ENCODE measurements around the gene TXNRD1.

The TXNRD1 gene

GRCh38 chr12:104201238-104202001 lies 14.2 kb upstream of the TXNRD1 start:
- no peaks in the 10 kb centered on the region for H3K4me1 ChIP-seq (ENCODE audit: insufficient read depth, poor library complexity, severe bottlenecking)
- DNase-seq (ENCODE audit: low spot score) (no peak), ATAC-seq (ENCODE audit: low read depth) (peak; percentile 63; the same call in 2 of the 3 replicates)
- no peak overlapping the region for H3K4me3 ChIP-seq (ENCODE audit: severe bottlenecking)
- TF ChIP-seq, protein P1, sequence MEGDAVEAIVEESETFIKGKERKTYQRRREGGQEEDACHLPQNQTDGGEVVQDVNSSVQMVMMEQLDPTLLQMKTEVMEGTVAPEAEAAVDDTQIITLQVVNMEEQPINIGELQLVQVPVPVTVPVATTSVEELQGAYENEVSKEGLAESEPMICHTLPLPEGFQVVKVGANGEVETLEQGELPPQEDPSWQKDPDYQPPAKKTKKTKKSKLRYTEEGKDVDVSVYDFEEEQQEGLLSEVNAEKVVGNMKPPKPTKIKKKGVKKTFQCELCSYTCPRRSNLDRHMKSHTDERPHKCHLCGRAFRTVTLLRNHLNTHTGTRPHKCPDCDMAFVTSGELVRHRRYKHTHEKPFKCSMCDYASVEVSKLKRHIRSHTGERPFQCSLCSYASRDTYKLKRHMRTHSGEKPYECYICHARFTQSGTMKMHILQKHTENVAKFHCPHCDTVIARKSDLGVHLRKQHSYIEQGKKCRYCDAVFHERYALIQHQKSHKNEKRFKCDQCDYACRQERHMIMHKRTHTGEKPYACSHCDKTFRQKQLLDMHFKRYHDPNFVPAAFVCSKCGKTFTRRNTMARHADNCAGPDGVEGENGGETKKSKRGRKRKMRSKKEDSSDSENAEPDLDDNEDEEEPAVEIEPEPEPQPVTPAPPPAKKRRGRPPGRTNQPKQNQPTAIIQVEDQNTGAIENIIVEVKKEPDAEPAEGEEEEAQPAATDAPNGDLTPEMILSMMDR (IDR thresholded peaks at IDR 0.05; ENCODE audit: poor library complexity, severe bottlenecking): peak; percentile 83
- H3K36me3 ChIP-seq (ENCODE audit: low read depth): no peaks in the 10 kb centered on the region
- no peaks in the 10 kb centered on the region for H3K27me3 ChIP-seq (ENCODE audit: insufficient read depth, poor library complexity, severe bottlenecking)
- H3K9me3 ChIP-seq (ENCODE audit: severe bottlenecking): no peaks in the 10 kb centered on the region
- no peak overlapping the region for H3K27ac ChIP-seq (ENCODE audit: poor library complexity, severe bottlenecking)

DNA sequence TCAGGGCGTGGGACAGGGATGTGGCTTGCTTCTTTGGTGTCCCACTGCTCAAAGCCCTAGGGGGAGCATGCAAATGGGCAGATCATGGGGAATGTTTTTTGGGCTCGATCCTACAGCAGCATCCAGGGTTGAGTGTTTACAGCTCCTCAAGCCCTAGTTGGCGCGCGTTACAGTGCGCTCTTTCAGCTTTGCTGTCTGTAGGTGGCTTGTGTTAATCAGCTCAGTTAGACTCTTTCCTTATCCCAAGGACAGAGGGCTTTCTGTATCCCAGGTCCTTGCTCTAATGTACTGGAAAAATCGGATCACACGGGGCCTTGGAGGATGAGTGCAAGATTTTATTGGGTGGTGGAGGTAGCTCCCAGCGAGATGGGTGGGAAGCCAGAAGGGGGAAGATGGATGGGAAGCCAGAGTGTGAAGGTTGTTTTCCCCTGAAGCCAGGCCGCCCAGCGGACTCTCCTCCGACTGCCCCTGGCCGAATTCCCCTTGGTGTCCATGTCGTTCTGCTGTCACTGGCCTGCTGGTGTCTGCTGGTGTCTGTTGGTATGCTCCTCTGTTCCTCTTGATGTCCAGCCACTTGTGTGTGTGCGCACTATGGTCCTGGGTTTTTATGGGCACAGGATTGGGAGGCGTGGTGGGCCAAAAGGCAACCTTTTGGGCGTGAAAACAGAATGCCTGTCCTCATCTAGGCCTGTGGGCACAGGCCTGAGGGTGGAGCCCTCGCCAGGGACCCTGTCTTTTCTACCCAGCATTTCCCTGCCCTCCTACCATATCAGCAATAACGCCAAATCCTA lies 10.7 kb upstream of the TXNRD1 start:
- Histone ChIP-seq H3K27me3 (ENCODE audit: insufficient read depth, poor library complexity, severe bottlenecking) (no peaks in the 10 kb centered on the region), H3K9me3 (ENCODE audit: severe bottlenecking) (no peaks in the 10 kb centered on the region), H3K4me1 (ENCODE audit: insufficient read depth, poor library complexity, severe bottlenecking) (no peaks in the 10 kb centered on the region), H3K4me3 (ENCODE audit: severe bottlenecking) (no peak overlapping the region), H3K27ac (ENCODE audit: poor library complexity, severe bottlenecking) (no peak overlapping the region), H3K36me3 (ENCODE audit: low read depth) (no peaks in the 10 kb centered on the region)
- DNase-seq (ENCODE audit: low spot score): no peak
- TF ChIP-seq, protein P1 (IDR thresholded peaks at IDR 0.05; ENCODE audit: poor library complexity, severe bottlenecking): no peak
- no peak for ATAC-seq (ENCODE audit: low read depth)

GRCh38 chr12:104207416-104208205 lies 8.0 kb upstream of the TXNRD1 start:
- Histone ChIP-seq H3K36me3 (ENCODE audit: low read depth) (no peaks in the 10 kb centered on the region), H3K9me3 (ENCODE audit: severe bottlenecking) (no peaks in the 10 kb centered on the region), H3K27ac (ENCODE audit: poor library complexity, severe bottlenecking) (no peak overlapping the region), H3K27me3 (ENCODE audit: insufficient read depth, poor library complexity, severe bottlenecking) (no peaks in the 10 kb centered on the region), H3K4me1 (ENCODE audit: insufficient read depth, poor library complexity, severe bottlenecking) (no peaks in the 10 kb centered on the region), H3K4me3 (ENCODE audit: severe bottlenecking) (no peak overlapping the region)
- no peak for ATAC-seq (ENCODE audit: low read depth)
- TF ChIP-seq, protein P1 (IDR thresholded peaks at IDR 0.05; ENCODE audit: poor library complexity, severe bottlenecking): no peak
- no peak for DNase-seq (ENCODE audit: low spot score)

- Histone ChIP-seq H3K27me3 (ENCODE audit: insufficient read depth, poor library complexity, severe bottlenecking) (no peaks in the 10 kb centered on the region), H3K4me3 (ENCODE audit: severe bottlenecking) (no peak overlapping the region), H3K36me3 (ENCODE audit: low read depth) (no peaks in the 10 kb centered on the region), H3K4me1 (ENCODE audit: insufficient read depth, poor library complexity, severe bottlenecking) (no peaks in the 10 kb centered on the region), H3K27ac (ENCODE audit: poor library complexity, severe bottlenecking) (no peak overlapping the region), H3K9me3 (ENCODE audit: severe bottlenecking) (no peaks in the 10 kb centered on the region)
- DNase-seq (ENCODE audit: low spot score): no peak
- TF ChIP-seq, protein P1 (IDR thresholded peaks at IDR 0.05; ENCODE audit: poor library complexity, severe bottlenecking): no peak
- ATAC-seq (ENCODE audit: low read depth): no peak
Measured at GRCh38 chr12:104212516-104212915, 3.1 kb upstream of the TXNRD1 start.
